Activated gamma-delta T cell treated with Interleukin-2 at 50 U/mL for 16 hours (primary cell): ENCODE data around the gene RNF213.
A peak's percentile ranks its signal among the peaks of the same experiment; 100 is the strongest.

Experiments used
- DNase-seq: peaks from one replicate; pipeline ENCODE4 v3.0.0-alpha.2; 2020

The RNF213 gene

GRCh38 chr17:80439499-80439898, 178.8 kb downstream of the RNF213 start:
- DNase-seq: no peak

- DNase-seq: peak; percentile 44
These were observed 180.5 kb downstream of the RNF213 start for GRCh38 chr17:80441133-80441578.

GRCh38 chr17:80441598-80442322, 181.1 kb downstream of the RNF213 start:
- no peak for DNase-seq

DNA sequence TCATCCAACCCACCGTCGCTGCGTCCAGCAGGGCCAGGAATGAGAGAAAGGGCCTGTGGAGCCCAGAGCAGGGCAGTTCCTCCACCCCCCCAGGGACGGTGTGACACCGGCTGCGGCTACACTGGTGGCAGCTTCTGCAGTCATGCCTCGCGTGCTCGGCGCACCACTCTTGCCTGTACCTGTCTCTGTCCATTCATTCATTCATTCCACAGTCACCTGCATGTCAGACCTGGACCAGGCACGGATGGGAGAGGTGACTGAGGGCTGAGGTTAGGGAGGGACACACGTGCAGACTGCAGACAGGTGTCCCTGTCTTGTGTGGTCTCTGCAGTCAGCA, 181.6 kb downstream of the RNF213 start:
- no peak for DNase-seq

DNA sequence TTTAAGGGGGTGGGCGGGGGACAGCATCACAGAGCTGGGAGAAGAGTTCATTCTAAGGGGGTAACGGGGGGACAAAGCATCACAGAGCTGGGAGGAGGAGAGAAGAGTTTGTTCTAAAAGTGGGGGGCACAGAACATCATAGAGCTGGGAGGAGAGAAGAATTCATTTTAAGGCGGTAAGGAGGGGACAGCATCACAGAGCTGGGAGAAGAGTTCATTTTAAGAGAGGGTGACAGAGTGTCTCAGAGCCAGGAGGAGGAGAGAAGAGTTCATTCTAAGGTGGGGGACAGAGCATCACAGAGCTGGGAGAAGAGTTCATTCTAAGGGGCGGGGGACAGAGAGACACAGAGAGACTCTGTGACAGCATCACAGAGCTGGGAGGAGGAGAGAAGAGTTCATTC, 182.1 kb downstream of the RNF213 start:
- no peak for DNase-seq

DNA sequence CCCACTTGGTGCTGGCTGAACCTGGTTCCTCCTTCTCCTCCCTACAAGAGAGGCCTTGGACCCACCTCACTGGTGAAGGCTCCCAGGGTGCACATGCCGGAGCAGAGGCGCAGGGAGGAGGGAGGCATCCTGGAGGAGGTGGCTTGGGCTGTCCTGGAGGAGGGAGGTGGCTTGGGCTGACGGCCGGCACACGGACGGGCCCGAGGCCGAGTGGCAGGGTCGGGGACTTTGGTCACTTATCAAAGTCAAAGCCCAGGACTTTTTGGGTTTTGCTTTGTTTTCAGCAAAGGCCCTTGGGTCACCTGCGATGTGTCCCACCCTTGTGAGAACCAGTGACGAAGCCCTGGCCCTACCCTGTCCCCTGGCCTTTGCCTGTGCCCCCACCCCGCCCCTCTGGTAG, 182.8 kb downstream of the RNF213 start:
- DNase-seq: no peak

DNA sequence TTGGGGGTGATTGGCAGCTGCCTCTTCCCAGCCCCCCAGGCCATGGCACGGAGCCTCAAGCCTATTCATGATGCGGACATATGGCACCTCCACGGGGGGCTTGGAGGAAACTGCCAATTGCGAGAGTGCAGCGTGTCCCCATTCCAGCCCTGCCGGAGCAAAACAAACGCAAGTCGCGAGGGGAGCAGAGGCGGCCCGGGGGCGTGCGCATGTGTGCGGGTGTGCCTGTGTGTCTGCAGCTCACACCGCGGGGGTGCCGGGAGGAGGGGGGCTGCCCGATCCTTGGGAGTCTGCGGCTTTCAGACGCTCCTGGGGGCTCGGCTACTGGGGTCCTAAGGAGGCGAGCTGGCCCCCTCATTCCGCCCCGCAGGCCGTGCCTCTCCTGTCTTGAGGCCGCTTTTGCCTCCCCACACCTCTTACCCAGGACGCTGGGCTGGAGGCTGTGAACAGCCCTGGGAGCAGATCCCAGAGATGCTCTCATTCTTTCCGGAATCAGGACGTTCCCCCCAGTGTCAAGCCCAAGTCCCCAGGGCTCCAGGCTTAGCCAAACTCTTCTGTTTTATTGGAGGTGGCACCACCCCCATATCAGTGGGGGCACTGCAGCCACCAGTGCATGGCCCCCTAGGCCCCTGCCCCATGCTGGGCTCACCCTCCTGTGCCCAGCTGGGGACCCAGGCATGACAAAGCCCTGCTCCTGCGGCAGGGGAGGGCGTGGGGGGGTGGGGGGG, 183.4 kb downstream of the RNF213 start:
- no peak for DNase-seq

DNA sequence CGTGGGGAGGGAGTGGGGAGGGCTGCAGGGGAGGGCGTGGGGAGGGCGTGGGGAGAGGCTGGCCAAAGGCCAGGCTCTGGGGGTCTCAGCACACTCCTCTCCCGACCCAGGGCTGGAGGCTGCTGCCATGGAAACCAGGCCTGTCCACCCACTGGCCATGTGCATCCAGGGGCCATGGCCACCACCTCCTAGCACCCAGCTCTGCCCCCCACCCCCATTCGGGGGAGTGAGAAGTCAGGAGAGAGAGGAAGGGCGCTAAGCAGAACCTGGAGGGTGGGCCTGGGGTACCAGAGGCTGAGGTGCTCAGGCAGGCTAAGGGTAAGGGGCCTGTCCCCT, 184.0 kb downstream of the RNF213 start:
- no peak for DNase-seq

GRCh38 chr17:80445007-80445725, 184.5 kb downstream of the RNF213 start:
- DNase-seq: no peak

- DNase-seq: no peak
These were observed 185.1 kb downstream of the RNF213 start for GRCh38 chr17:80445726-80446110.

GRCh38 chr17:80446645-80447405, 186.2 kb downstream of the RNF213 start:
- no peak for DNase-seq

DNA sequence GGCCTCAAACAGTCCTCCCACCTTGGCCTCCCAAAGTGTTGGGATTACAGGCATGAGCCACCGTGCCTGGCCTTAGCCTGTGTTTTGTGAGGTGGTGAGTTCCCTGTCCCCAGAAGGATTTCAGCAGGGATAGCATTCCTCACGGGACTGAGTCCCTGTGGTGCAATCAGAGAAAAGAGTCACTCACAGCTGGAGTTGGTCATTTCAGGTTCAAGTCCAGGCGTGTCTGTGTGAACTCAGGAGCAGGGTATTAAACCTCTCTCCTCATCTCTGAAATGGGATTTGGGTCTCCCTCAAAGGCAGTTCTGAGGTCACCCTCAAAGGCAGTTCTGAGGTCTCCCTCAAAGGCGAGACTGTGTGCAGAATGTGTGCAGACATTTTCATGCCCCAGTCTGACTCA, 187.1 kb downstream of the RNF213 start:
- DNase-seq: no peak
